Astrocyte of the hippocampus (primary cell): ENCODE data around the gene LZTS2.
A peak's percentile ranks its signal among the peaks of the same experiment; 100 is the strongest.

Experiments
- DNase-seq: peaks from one replicate; pipeline ENCODE4 v3.0.0; 2011; ENCODE audit warnings: low read depth, low spot score

LZTS2 gene

GRCh38 chr10:101013365-101013825, 13.8 kb downstream of the LZTS2 start:
- no peak for DNase-seq

GRCh38 chr10:101014230-101014884, 14.7 kb downstream of the LZTS2 start:
- peak; percentile 85 for DNase-seq

- DNase-seq, result peak; percentile 63
These were observed 15.5 kb downstream of the LZTS2 start for GRCh38 chr10:101014966-101015581.

GRCh38 chr10:101015582-101015973, 16.0 kb downstream of the LZTS2 start:
- DNase-seq, result no peak

GRCh38 chr10:101016814-101017213, 17.2 kb downstream of the LZTS2 start:
- no peak for DNase-seq

- DNase-seq, result no peak
These were observed 18.6 kb downstream of the LZTS2 start for GRCh38 chr10:101018118-101018599.

- DNase-seq, result peak; percentile 93
These were observed 19.2 kb downstream of the LZTS2 start for GRCh38 chr10:101018600-101019439.

GRCh38 chr10:101019440-101019703, 19.8 kb downstream of the LZTS2 start:
- DNase-seq, result no peak

GRCh38 chr10:101020427-101021075, 20.9 kb downstream of the LZTS2 start:
- DNase-seq, result no peak

- DNase-seq, result no peak
These were observed 21.6 kb downstream of the LZTS2 start for GRCh38 chr10:101021239-101021638.

- no peak for DNase-seq
These were observed 22.2 kb downstream of the LZTS2 start for GRCh38 chr10:101021692-101022251.

GRCh38 chr10:101022967-101023705, 23.5 kb downstream of the LZTS2 start:
- DNase-seq, result no peak

- DNase-seq, result no peak
These were observed 27.6 kb downstream of the LZTS2 start for GRCh38 chr10:101027106-101027720.

- DNase-seq, result no peak
These were observed 29.1 kb downstream of the LZTS2 start for GRCh38 chr10:101028446-101029337.

GRCh38 chr10:101029520-101030295, 30.1 kb downstream of the LZTS2 start:
- DNase-seq, result no peak

- DNase-seq, result no peak
These were observed 31.0 kb downstream of the LZTS2 start for GRCh38 chr10:101030496-101031127.

GRCh38 chr10:101031128-101031795, 31.7 kb downstream of the LZTS2 start, which contains the start of the genes PDZD7 and SFXN3:
Gene PDZD7 (minus strand): TSS chr10:101031129. CDS start chr10:101030219, 910 bp downstream.
Gene SFXN3 (plus strand): TSS chr10:101031234. CDS start chr10:101034695, 3,461 bp downstream.
- DNase-seq, result peak; percentile 98
